Activated naive CD8-positive, alpha-beta T cell (primary cell): ENCODE measurements around the gene MTMR3.
A peak's percentile ranks its signal among the peaks of the same experiment; 100 is the strongest.

Experiments
- H3K27ac Mint-ChIP-seq: one replicate; pipeline ENCODE4 v1.8.0; 2021; ENCODE audit warnings: mixed read lengths
- H3K27me3 Mint-ChIP-seq: one replicate; pipeline ENCODE4 v1.8.0; 2021; ENCODE audit warnings: mixed read lengths
- H3K36me3 Mint-ChIP-seq: one replicate; pipeline ENCODE4 v1.8.0; 2021; ENCODE audit warnings: mixed read lengths
- H3K4me1 Mint-ChIP-seq: one replicate; pipeline ENCODE4 v1.8.0; 2021; ENCODE audit warnings: low read depth, mixed read lengths
- H3K4me3 Mint-ChIP-seq: one replicate; pipeline ENCODE4 v1.8.0; 2021; ENCODE audit warnings: mild to moderate bottlenecking, mixed read lengths
- H3K9me3 Mint-ChIP-seq: one replicate; pipeline ENCODE4 v1.8.0; 2021; ENCODE audit warnings: low read depth, mixed read lengths

The MTMR3 gene

DNA sequence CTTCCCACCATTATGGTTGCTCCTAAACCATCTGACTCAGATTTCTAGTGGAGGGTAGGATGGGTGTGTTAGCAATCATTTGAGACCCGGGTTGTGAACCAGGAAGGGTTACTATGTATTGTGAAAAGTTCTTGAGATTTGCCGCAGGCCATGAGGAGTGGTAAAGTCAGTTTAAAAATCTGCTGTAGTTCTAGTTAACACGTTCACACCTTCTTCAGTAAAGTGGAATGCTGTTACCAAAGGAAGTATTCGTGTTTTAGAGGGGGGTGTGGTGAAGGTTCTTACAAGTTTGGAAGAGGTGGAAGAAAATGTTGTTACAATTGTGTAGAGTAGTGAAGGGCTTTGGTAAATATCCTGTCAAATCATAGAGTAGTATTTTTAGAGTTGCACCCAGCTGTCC is 2.6 kb downstream of the MTMR3 start:
- Mint-ChIP-seq H3K36me3 (no peaks in the 10 kb centered on the region), H3K4me1 (peaks cover 19% of the 10 kb centered on the region), H3K4me3 (no peak overlapping the region), H3K27me3 (no peaks in the 10 kb centered on the region), H3K9me3 (no peaks in the 10 kb centered on the region), H3K27ac (no peak overlapping the region)

- H3K27me3 Mint-ChIP-seq: no peaks in the 10 kb centered on the region
- no peak overlapping the region for H3K27ac Mint-ChIP-seq
- H3K36me3 Mint-ChIP-seq: no peaks in the 10 kb centered on the region
- H3K4me1 Mint-ChIP-seq: peaks cover 24% of the 10 kb centered on the region
- H3K4me3 Mint-ChIP-seq: no peak overlapping the region
- no peaks in the 10 kb centered on the region for H3K9me3 Mint-ChIP-seq
Measured at GRCh38 chr22:29886596-29886995, 3.6 kb downstream of the MTMR3 start.

DNA sequence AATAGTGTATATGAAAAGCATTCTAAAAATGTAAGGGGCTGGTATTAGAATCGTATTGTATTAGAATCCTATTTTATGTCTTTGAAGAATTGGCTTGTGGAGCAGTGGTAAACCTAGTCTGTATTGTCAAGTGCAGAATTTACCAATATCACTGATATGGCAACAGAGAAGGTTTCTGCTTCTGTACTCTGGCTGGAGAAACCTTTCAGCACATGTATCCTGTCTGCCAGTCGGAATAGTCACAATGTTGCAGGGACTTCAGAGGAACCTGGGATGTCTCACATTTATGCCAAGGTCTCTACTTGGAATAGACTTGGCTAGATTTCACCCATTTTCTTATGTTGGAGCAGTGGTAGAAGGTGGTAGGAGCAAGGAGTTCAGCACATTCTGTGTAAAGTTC is 4.4 kb downstream of the MTMR3 start:
- Mint-ChIP-seq H3K9me3 (no peaks in the 10 kb centered on the region), H3K36me3 (no peaks in the 10 kb centered on the region), H3K27me3 (no peaks in the 10 kb centered on the region), H3K4me3 (no peak overlapping the region), H3K4me1 (peaks cover 31% of the 10 kb centered on the region), H3K27ac (no peak overlapping the region)

- Mint-ChIP-seq H3K27ac (no peak overlapping the region), H3K27me3 (no peaks in the 10 kb centered on the region), H3K4me3 (no peak overlapping the region), H3K9me3 (no peaks in the 10 kb centered on the region), H3K36me3 (peaks cover 4% of the 10 kb centered on the region), H3K4me1 (peaks cover 40% of the 10 kb centered on the region)
Measured at GRCh38 chr22:29890760-29891159, 7.8 kb downstream of the MTMR3 start.

- Mint-ChIP-seq H3K36me3 (peaks cover 4% of the 10 kb centered on the region), H3K9me3 (no peaks in the 10 kb centered on the region), H3K27ac (no peak overlapping the region), H3K27me3 (no peaks in the 10 kb centered on the region), H3K4me1 (peaks cover 44% of the 10 kb centered on the region), H3K4me3 (no peak overlapping the region)
Measured at GRCh38 chr22:29892315-29893156, 9.6 kb downstream of the MTMR3 start.

GRCh38 chr22:29901354-29901753 is 18.4 kb downstream of the MTMR3 start:
- no peak overlapping the region for H3K27ac Mint-ChIP-seq
- no peaks in the 10 kb centered on the region for H3K9me3 Mint-ChIP-seq
- no peaks in the 10 kb centered on the region for H3K27me3 Mint-ChIP-seq
- H3K4me1 Mint-ChIP-seq: peaks cover 45% of the 10 kb centered on the region
- H3K4me3 Mint-ChIP-seq: no peak overlapping the region
- H3K36me3 Mint-ChIP-seq: no peaks in the 10 kb centered on the region

GRCh38 chr22:29903371-29903770 is 20.4 kb downstream of the MTMR3 start:
- Mint-ChIP-seq H3K4me1 (peaks cover 49% of the 10 kb centered on the region), H3K36me3 (no peaks in the 10 kb centered on the region), H3K27ac (no peak overlapping the region), H3K4me3 (no peak overlapping the region), H3K9me3 (no peaks in the 10 kb centered on the region), H3K27me3 (no peaks in the 10 kb centered on the region)

DNA sequence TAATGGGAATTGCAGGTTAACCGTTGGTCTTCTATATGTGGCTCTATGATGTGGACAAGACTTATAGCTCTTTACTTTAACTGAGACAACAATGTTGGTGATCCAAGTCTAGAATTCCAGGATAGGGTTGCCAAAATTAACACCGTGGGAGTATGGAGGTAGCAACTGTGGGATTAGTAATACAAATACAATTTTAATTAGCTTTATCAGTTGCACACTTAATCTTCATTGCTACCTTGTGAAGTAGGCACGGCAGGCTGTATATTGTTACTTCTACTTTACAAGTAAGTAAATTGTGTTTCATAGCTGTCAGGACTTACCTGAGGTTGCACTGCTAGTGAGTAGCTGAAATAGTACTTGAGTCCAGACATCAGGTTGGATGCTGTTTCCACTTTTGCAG is 21.0 kb downstream of the MTMR3 start:
- Mint-ChIP-seq H3K9me3 (no peaks in the 10 kb centered on the region), H3K36me3 (no peaks in the 10 kb centered on the region), H3K27me3 (no peaks in the 10 kb centered on the region), H3K27ac (no peak overlapping the region), H3K4me1 (peaks cover 46% of the 10 kb centered on the region), H3K4me3 (no peak overlapping the region)

- Mint-ChIP-seq H3K4me1 (peaks cover 55% of the 10 kb centered on the region), H3K27me3 (no peaks in the 10 kb centered on the region), H3K27ac (no peak overlapping the region), H3K9me3 (no peaks in the 10 kb centered on the region), H3K36me3 (no peaks in the 10 kb centered on the region), H3K4me3 (no peak overlapping the region)
Measured at GRCh38 chr22:29907753-29908515, 25.0 kb downstream of the MTMR3 start.

- Mint-ChIP-seq H3K27ac (peak overlapping the region; percentile 25), H3K4me1 (peaks cover 78% of the 10 kb centered on the region), H3K36me3 (no peaks in the 10 kb centered on the region), H3K9me3 (no peaks in the 10 kb centered on the region), H3K27me3 (no peaks in the 10 kb centered on the region), H3K4me3 (no peak overlapping the region)
Measured at GRCh38 chr22:29912141-29912540, 29.2 kb downstream of the MTMR3 start.

DNA sequence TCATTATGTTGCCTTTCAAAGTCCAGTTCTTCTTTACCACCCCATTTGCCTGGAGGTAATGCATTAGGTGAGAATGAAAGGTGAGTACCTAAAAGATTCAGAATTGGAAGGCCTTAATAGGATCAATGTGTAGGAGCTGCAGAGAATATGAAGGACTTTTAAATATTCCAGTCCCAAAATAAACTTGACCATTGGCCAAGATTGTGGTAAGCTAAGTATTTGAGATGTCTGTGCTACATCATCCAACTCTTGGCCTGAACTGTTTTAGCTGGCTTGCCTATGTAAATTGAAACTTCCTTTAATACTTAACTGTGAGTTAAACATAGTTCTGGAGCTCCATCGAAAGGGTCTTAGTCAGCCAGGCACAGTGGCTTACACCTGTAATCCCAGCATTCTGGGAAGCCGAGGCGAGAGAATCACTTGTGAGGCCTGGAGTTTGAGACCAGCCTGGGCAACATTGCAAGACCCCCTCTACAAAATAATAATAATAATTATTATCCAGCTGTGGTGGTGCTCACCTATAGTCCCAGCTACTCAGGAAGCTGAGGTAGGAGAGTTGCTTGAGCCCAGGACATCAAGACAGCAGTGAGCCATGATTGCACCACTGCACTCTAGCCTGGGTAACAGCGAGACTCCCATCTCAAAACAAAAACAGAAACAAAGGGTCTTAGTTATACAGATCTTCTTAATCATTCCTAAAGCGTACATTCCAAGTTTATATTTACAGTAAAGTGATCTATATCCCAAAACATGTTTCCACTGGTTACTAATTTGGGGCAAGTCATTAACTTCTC is 29.8 kb downstream of the MTMR3 start:
- Mint-ChIP-seq H3K36me3 (no peaks in the 10 kb centered on the region), H3K27me3 (no peaks in the 10 kb centered on the region), H3K27ac (peak overlapping the region; percentile 52), H3K4me3 (no peak overlapping the region), H3K4me1 (peaks cover 78% of the 10 kb centered on the region), H3K9me3 (no peaks in the 10 kb centered on the region)

- Mint-ChIP-seq H3K4me1 (peaks cover 81% of the 10 kb centered on the region), H3K36me3 (no peaks in the 10 kb centered on the region), H3K4me3 (no peak overlapping the region), H3K27me3 (no peaks in the 10 kb centered on the region), H3K9me3 (no peaks in the 10 kb centered on the region), H3K27ac (no peak overlapping the region)
Measured at GRCh38 chr22:29914165-29914564, 31.2 kb downstream of the MTMR3 start.

- H3K4me1 Mint-ChIP-seq: peaks cover 81% of the 10 kb centered on the region
- no peaks in the 10 kb centered on the region for H3K9me3 Mint-ChIP-seq
- no peak overlapping the region for H3K4me3 Mint-ChIP-seq
- H3K36me3 Mint-ChIP-seq: no peaks in the 10 kb centered on the region
- H3K27me3 Mint-ChIP-seq: no peaks in the 10 kb centered on the region
- peak overlapping the region; percentile 19 for H3K27ac Mint-ChIP-seq
Measured at GRCh38 chr22:29914991-29915533, 32.1 kb downstream of the MTMR3 start.

- Mint-ChIP-seq H3K36me3 (no peaks in the 10 kb centered on the region), H3K4me1 (peaks cover 77% of the 10 kb centered on the region), H3K9me3 (no peaks in the 10 kb centered on the region), H3K4me3 (no peak overlapping the region), H3K27me3 (no peaks in the 10 kb centered on the region), H3K27ac (no peak overlapping the region)
Measured at GRCh38 chr22:29916007-29916544, 33.1 kb downstream of the MTMR3 start.
